HG03045 (cell line): ENCODE results near the gene GALNT12.

Experiments
- ATAC-seq: cut with Tn5 transposase; IDR thresholded peaks from one replicate; pipeline ENCODE4 v1.9.1; 2021; ENCODE audit warnings: mild to moderate bottlenecking, moderate library complexity; ENCODE audit not compliant: unreplicated experiment

The GALNT12 gene

GRCh38 chr9:98855592-98855991, 48.1 kb downstream of the GALNT12 start:
- ATAC-seq: no peak

DNA sequence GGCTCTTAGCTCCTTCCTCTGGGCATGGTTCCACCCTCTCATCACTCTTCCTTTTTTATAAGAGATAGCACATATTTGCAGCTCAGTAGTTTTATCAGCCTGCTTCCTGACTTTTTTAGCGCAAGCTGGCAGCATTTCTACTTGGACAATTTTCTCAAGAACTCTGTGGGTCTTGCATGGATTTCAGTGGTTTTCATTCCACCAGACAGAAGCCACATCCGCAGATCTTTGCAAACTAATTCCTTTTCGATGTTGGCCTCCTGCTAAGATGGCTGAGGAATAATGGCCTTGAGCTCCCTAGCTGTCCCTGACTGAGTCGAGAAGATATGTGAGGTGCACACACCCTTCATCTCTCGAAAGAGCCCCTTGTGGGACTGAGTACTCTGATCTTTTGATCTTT, 49.5 kb downstream of the GALNT12 start:
- ATAC-seq: no peak

DNA sequence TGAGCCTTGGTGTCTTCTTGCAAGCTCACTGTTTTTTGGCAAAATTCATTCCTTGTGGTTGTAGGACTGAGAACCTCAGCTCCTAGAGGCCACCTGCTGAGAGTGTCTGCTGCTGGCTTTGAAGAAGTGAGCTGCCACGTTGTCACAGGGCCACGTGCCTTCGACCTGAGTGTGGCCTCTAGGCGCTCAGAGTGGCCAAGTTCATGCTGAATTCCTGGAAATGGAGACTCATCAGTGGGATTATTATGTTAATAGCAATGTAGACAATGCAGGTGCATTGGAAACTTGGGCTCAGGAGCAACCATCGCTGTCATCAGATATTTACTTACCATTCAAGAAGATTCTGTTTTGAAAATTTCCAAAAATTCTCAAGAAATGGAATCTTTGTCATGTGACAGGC, 52.5 kb downstream of the GALNT12 start:
- ATAC-seq: no peak

- no peak for ATAC-seq
These were observed 53.4 kb downstream of the GALNT12 start for GRCh38 chr9:98860871-98861293.

- no peak for ATAC-seq
These were observed 54.5 kb downstream of the GALNT12 start for GRCh38 chr9:98861781-98862504.

DNA sequence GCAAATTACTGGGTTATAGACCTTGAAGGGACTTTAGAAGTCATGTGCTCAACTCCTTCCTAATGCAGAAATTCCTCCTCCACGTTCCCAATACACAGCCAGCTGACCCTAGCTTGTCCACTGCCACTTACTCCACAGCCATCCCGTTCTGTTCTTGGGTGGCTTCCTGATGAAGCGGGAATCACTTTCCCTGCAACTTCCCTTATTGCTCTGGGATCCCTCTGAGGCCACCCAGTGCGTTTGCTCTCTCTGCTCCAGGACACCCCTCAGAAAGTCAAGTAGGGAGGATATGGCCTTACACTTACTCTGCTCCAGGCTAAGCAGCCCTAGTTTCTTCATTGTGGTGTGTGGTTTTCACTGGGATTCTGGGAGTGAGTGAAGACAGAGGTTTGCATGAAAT, 55.5 kb downstream of the GALNT12 start:
- no peak for ATAC-seq

- no peak for ATAC-seq
These were observed 57.1 kb downstream of the GALNT12 start for GRCh38 chr9:98864281-98865174.

DNA sequence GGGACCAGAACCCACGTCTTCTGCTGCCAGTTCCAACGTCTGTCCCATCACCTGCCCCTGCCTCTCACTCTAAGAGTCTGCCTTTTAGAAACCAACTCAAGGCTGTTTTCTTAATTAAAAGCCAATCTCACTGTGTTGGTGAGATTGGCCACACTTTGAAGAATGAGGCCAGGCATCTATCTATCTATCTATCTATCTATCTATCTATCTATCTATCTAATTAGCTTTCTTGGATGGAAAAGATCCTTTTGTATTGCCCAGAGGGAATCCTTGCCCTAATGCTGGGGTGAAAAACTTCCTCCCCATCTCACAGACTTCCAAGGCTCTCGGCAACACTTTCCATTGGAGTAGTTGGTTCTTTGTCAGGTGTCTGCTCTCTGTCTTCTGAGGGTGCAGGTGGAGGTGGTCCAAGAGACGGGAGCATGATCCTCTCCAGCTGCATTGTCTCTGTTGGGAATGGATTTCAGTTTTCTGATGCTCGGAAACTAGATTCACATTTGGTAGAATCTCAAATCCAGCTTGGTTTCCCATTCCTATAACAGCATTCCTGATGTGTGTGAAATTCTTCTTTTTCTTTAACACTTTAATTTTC, 57.9 kb downstream of the GALNT12 start:
- ATAC-seq: no peak

GRCh38 chr9:98866435-98867102, 59.1 kb downstream of the GALNT12 start:
- no peak for ATAC-seq

DNA sequence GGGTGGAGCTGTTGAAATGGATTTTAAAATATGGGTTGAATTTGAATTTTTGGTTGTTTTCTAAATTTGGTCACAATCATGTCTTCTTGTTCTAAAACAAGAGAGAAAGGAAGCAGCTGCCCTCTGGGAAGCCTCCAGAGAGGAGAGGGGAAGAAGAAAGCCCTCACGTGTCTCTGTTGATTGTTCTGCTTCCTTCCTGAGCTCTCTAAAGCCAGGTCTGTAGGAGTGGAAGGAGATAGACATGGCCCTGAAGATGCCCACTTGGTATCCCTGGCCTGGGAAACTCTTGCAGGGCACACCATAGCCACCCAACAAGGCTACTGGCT, 59.6 kb downstream of the GALNT12 start:
- ATAC-seq: no peak

GRCh38 chr9:98867429-98868168, 60.1 kb downstream of the GALNT12 start:
- no peak for ATAC-seq

DNA sequence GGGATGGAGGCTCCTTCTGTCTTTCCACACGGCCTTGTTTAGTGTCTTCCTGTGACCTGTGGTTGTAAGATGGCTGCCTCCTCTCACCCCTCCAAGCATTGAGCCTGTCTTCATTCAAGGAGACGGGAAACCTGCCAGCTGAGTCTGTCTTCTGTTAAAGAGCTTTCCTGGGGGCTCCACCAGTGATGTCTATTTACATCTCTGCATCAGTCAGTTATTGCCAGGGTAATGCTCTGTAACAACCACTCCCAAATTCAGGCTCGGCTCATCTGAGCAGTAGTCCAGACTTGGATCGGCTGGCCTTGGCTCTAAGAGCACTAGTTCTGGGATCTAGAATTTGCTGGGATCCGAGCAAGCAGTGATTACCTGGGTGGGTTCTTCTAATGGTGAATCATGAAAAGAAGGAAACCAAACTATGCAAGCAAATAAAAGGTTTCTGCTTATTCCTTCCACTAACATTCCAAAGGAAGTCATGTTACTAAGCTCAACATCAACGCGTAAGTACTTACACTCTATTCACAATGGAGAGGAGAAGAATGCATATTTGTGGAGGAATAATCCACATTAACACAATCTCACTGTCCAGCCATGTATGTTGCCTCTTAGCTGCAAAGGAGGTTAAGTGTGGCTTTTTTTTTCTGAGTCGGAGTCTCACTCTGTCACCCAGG, 61.7 kb downstream of the GALNT12 start:
- ATAC-seq: no peak

GRCh38 chr9:98869866-98870265, 62.4 kb downstream of the GALNT12 start:
- no peak for ATAC-seq

DNA sequence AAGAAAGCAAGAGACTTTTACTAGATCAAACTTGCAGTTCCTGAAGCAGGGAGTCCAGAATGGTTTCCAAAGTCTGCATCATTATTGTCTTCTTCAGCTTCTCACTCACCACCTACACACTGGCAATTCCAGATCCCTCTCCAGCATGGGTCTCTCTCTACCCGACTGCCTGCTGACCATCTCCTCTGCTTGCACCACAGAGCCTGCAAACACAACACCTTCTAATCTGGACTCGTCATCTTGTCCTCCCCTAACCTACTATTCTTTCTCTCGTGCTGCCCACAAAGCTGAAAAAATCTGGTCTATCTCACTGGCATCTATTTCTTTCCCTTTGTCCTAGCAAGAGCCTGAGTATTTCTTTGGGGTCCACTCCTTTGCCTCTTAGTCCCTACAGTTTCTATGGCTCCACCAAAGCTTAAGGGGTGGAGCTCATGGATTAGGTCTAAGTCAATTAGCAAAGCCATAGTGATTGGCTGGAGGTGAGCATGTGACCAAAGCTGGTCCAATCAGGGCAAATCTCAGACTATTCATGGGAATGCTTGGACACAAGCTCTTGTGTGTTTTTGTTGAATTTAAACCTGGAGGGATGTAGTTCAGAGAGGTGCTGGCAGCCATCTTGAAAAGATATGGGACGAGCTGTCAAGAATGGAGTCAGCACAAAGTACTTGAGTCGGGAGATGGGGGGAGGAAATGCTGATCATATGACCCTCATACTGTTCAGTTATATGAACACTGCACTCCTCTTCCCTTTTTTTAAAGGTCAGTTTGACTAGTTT, 63.5 kb downstream of the GALNT12 start:
- ATAC-seq: no peak

DNA sequence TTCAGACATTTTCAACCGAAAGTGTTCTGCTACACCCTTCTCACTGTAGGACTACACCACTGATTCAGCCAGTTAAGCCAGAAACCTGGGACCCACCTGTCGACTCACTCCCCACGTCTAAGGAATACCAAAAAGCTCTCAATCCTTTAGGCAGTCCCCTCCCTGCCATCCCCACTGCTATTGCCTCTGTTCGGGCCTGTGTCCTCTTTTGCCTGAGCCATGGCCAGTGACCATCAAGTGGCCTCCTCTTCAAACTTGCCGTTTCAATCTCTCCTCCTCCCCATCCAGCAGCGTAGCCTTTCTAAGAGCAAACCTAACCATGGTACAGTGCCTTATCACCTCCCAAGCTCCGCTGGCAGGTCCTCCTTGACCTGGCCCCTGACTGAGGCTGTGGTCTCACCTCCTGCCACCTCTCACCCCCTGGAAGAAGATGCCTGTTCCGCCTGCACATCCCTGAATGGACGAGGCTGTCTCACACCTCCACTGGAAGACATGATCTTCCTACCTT, 64.1 kb downstream of the GALNT12 start:
- no peak for ATAC-seq

DNA sequence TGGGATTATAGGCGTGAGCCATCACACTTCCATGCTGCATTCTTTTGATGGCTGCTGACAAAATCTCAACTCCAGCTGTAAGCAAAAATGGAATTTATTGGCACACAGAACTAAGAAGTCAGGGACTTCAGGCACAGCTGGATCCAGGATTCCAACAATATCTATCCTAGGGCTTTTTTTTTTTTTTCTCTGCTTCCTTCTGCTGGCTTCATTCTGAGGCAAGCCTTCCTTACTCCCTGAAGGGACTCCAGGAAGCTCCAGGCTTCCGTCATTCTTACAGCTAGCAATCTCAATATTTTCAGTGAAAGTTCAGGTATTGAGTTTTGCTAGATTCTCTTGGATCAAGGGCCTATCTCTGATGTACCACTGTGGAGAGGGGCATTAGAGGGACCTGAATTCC, 66.1 kb downstream of the GALNT12 start:
- ATAC-seq: no peak

DNA sequence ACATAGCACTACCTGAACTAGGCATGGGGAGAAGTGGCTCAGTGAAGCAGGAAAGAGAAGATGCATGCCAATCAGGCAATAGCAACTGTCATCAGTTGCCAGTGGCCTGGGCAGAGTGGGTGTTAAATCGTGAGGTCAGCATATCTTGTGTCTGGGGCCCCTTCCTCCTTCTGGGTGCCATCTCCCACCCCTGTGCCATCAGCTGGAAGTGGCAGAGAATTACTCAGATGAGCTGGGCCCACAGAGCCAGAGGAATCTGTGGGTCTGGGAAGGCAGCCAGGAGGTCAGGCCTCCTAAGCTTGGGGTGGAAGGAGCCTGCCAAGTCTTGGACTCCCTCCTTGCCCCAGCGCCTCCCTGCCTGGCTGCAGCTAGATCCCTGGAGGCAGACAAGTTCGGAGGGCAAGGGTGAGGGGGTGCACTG, 66.5 kb downstream of the GALNT12 start:
- no peak for ATAC-seq

GRCh38 chr9:98874721-98875255, 67.3 kb downstream of the GALNT12 start:
- ATAC-seq: no peak

- ATAC-seq: no peak
These were observed 68.1 kb downstream of the GALNT12 start for GRCh38 chr9:98875536-98875935.
